ENCODE results near the gene MZF1. TPM values are rescaled to one million over a fixed set of nuclear protein-coding genes. Genes with fewer than 3 reads are reported as not detected.
A peak's percentile ranks its signal among the peaks of the same experiment; 100 is the strongest.

Gene MZF1
- total and polyA plus RNA-seq, 2 experiments from 2014 or later, result 10.2 to 21.8 TPM

- H3K27me3 ChIP-seq (ENCODE audit: insufficient read depth), result peaks cover 6% of the 10 kb centered on the region; the same call in 1 of the 2 replicates
- H3K4me2 ChIP-seq, result peak overlapping the region; percentile 79
- no peak for ATAC-seq
These were observed 36.0 kb downstream of the MZF1 start for GRCh38 chr19:58536852-58537798.

More at GRCh38 chr19:58536852-58537798, 36.0 kb downstream of the MZF1 start:
- Mint-ChIP-seq H3K4me1 (peaks cover 14% of the 10 kb centered on the region), H3K36me3 (ENCODE audit: low read depth) (no peaks in the 10 kb centered on the region), H3K27ac (peak overlapping the region; percentile 98), H3K9me3 (no peaks in the 10 kb centered on the region), H3K4me3 (peak overlapping the region; percentile 74; the same call in 2 of the 3 replicates), H3K27me3 (ENCODE audit: insufficient read depth, low read depth, poor library complexity) (peaks cover 10% of the 10 kb centered on the region)
- Histone ChIP-seq H3F3A (replicated peaks; ENCODE audit: low read depth) (peaks cover 6% of the 10 kb centered on the region; the same call in 1 of the 2 replicates), H3K36me3 (ENCODE audit: insufficient read depth) (no peaks in the 10 kb centered on the region), H2AFZ (no peak overlapping the region), H4K20me1 (replicated peaks; ENCODE audit: insufficient read depth) (no peaks in the 10 kb centered on the region), H3K4me3 (peak overlapping the region; percentile 60; the same call in 1 of the 2 replicates), H3K27ac (ENCODE audit: low read depth) (peak overlapping the region; percentile 93), H3K9me2 (ENCODE audit: insufficient read depth) (no peaks in the 10 kb centered on the region), H3K4me1 (ENCODE audit: insufficient read depth) (peaks cover 7% of the 10 kb centered on the region; the same call in 1 of the 2 replicates), H3K79me2 (replicated peaks; ENCODE audit: insufficient read depth) (no peaks in the 10 kb centered on the region)
- no peak for TF ChIP-seq ZNF462 (CRISPR knock-in tag; IDR thresholded peaks at IDR 0.05)
- TF ChIP-seq ZNF114 (CRISPR knock-in tag; IDR thresholded peaks at IDR 0.05), result no peak
- TF ChIP-seq ZNF331 (CRISPR knock-in tag; IDR thresholded peaks at IDR 0.05; ENCODE audit: low read depth), result no peak
- no peak for TF ChIP-seq CTCF (conservative IDR thresholded peaks at IDR 0.05; ENCODE audit: low read depth in 2 of 2)
- no peak for TF ChIP-seq CREB1 (CRISPR knock-in tag; IDR thresholded peaks at IDR 0.05; ENCODE audit: low read depth)
- no peak for TF ChIP-seq POLR2AphosphoS5 (IDR thresholded peaks at IDR 0.05; ENCODE audit: low read depth)
- no peak for TF ChIP-seq STAT1 (IDR thresholded peaks at IDR 0.05; ENCODE audit: unreplicated experiment)
- no peak for TF ChIP-seq REST (IDR thresholded peaks at IDR 0.05; ENCODE audit: unreplicated experiment)
- no peak for TF ChIP-seq EZH2 (IDR thresholded peaks at IDR 0.05; ENCODE audit: low read depth, unreplicated experiment)
- no peak for TF ChIP-seq JUNB (IDR thresholded peaks at IDR 0.05; ENCODE audit: unreplicated experiment)
- no peak for TF ChIP-seq EZH2phosphoT487 (IDR thresholded peaks at IDR 0.05; ENCODE audit: unreplicated experiment)
- no peak for TF ChIP-seq NANOG (IDR thresholded peaks at IDR 0.05; ENCODE audit: borderline replicate concordance)
- TF ChIP-seq ETS1 (IDR thresholded peaks at IDR 0.05), result no peak
- DNase-seq (ENCODE audit: low spot score), result no peak
